ENCODE results near the gene FLT4. TPM values are rescaled to one million over a fixed set of nuclear protein-coding genes. Genes with fewer than 3 reads are reported as not detected.

Gene FLT4
- total RNA-seq, 1 donor from 2014 or later = 3.4 TPM

GRCh38 chr5:180641566-180641900, 7.9 kb downstream of the FLT4 start:
- Mint-ChIP-seq H3K27ac (no peak overlapping the region), H3K9me3 (no peaks in the 10 kb centered on the region), H3K27me3 (peaks cover 57% of the 10 kb centered on the region), H3K36me3 (no peaks in the 10 kb centered on the region), H3K4me1 (ENCODE audit: unreplicated experiment) (no peaks in the 10 kb centered on the region), H3K4me3 (no peak overlapping the region)
- TF ChIP-seq CTCF (conservative IDR thresholded peaks at IDR 0.05) = no peak
- no peak for DNase-seq (ENCODE audit: extremely low spot score, unreplicated experiment)

- Mint-ChIP-seq H3K4me1 (ENCODE audit: unreplicated experiment) (no peaks in the 10 kb centered on the region), H3K36me3 (no peaks in the 10 kb centered on the region), H3K9me3 (no peaks in the 10 kb centered on the region), H3K27ac (no peak overlapping the region), H3K4me3 (no peak overlapping the region), H3K27me3 (peaks cover 51% of the 10 kb centered on the region)
- TF ChIP-seq CTCF (conservative IDR thresholded peaks at IDR 0.05) = no peak
- DNase-seq (ENCODE audit: extremely low spot score, unreplicated experiment) = no peak
Measured at GRCh38 chr5:180640861-180641565, 8.4 kb downstream of the FLT4 start.

GRCh38 chr5:180640611-180640860, 8.9 kb downstream of the FLT4 start:
- Mint-ChIP-seq H3K9me3 (no peaks in the 10 kb centered on the region), H3K27ac (no peak overlapping the region), H3K4me1 (ENCODE audit: unreplicated experiment) (no peaks in the 10 kb centered on the region), H3K36me3 (no peaks in the 10 kb centered on the region), H3K4me3 (no peak overlapping the region), H3K27me3 (peaks cover 47% of the 10 kb centered on the region)
- TF ChIP-seq CTCF (conservative IDR thresholded peaks at IDR 0.05) = no peak
- no peak for DNase-seq (ENCODE audit: extremely low spot score, unreplicated experiment)

GRCh38 chr5:180639741-180640610, 9.4 kb downstream of the FLT4 start:
- no peak for TF ChIP-seq CTCF (conservative IDR thresholded peaks at IDR 0.05)
- no peak overlapping the region for H3K27ac Mint-ChIP-seq
- H3K36me3 Mint-ChIP-seq = no peaks in the 10 kb centered on the region
- H3K4me3 Mint-ChIP-seq = no peak overlapping the region
- no peaks in the 10 kb centered on the region for H3K4me1 Mint-ChIP-seq (ENCODE audit: unreplicated experiment)
- no peaks in the 10 kb centered on the region for H3K9me3 Mint-ChIP-seq
- H3K27me3 Mint-ChIP-seq = peaks cover 46% of the 10 kb centered on the region
- no peak for DNase-seq (ENCODE audit: extremely low spot score, unreplicated experiment)

GRCh38 chr5:180639287-180639686, 10.1 kb downstream of the FLT4 start:
- no peak for TF ChIP-seq CTCF (conservative IDR thresholded peaks at IDR 0.05)

More at GRCh38 chr5:180639287-180639686, 10.1 kb downstream of the FLT4 start:
- Mint-ChIP-seq H3K27me3 (peaks cover 39% of the 10 kb centered on the region), H3K4me1 (ENCODE audit: unreplicated experiment) (no peaks in the 10 kb centered on the region), H3K9me3 (no peaks in the 10 kb centered on the region), H3K27ac (no peak overlapping the region), H3K4me3 (no peak overlapping the region), H3K36me3 (no peaks in the 10 kb centered on the region)
- no peak for DNase-seq (ENCODE audit: extremely low spot score, unreplicated experiment)
